SIG-M5 treated with dmso at 0.1 percent for 504 hours (cell line): ENCODE measurements around the gene TMEM115.
A peak's percentile ranks its signal among the peaks of the same experiment; 100 is the strongest.

Experiments
- DNase-seq: peaks from one replicate; lab custom pipeline; 2025; ENCODE audit not compliant: unreplicated experiment; lab: John Stamatoyannopoulos, UW

The TMEM115 gene

DNA sequence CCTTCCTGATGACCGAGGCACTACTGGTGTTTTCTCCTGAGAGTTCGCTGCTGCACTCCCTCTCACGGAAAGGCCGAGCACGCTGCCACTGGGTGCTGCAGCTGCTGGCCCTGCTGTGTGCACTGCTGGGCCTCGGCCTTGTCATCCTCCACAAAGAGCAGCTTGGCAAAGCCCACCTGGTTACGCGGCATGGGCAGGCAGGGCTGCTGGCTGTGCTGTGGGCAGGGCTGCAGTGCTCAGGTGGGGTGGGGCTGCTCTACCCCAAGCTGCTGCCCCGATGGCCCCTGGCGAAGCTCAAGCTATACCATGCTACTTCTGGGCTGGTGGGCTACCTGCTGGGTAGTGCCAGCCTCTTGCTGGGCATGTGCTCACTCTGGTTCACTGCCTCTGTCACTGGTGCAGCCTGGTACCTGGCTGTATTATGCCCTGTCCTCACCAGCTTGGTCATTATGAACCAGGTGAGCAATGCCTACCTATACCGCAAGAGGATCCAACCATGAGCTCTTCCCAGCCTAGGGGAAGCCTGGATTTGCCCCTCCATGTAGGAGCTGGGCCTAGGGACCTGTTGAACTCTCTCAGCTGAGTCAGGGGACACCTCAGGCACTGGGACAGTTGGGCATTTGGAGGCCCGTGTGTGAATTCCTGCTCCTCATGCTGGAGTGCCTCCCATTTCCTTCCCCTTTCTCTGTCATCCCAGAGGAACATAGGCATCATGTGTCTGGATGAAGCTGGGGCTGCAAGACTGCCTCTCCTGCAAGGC, 5.9 kb downstream of the TMEM115 start:
- no peak for DNase-seq

DNA sequence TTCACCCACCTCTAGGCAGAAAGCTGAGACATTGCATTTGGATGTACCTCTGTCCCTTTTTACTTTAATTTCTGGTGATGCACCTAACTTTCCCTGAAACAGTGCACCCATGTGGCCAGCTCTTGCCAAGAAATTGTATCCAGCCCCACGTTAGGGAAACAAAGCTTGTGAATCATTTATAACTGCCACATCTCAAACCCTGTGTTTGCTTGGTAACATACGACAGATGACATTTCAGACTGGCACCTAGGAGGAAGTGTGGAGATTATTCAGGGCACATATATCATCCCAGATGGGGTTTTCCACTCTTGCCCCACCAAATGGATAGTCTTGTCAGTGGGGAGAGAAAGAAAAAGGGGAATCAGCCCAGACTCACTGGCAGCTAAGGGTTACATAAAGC, 6.5 kb downstream of the TMEM115 start:
- DNase-seq: peak; percentile 50

DNA sequence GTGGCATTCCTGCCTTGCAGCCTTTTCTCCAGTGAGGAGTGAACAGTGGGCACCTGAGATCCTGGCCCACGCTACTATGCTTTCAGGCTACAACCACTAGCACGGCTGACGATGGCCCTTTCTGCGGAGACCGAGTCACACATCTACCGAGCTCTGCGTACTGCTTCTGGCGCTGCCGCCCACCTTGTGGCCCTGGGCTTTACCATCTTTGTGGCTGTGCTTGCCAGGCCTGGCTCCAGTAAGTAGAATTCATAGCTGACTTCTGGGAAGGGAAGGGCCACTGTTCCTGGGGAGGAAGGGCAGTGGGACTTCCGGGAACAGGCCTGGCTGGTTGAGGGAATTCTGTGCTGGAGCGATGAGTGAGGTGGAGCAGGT, 8.0 kb downstream of the TMEM115 start:
- no peak for DNase-seq

DNA sequence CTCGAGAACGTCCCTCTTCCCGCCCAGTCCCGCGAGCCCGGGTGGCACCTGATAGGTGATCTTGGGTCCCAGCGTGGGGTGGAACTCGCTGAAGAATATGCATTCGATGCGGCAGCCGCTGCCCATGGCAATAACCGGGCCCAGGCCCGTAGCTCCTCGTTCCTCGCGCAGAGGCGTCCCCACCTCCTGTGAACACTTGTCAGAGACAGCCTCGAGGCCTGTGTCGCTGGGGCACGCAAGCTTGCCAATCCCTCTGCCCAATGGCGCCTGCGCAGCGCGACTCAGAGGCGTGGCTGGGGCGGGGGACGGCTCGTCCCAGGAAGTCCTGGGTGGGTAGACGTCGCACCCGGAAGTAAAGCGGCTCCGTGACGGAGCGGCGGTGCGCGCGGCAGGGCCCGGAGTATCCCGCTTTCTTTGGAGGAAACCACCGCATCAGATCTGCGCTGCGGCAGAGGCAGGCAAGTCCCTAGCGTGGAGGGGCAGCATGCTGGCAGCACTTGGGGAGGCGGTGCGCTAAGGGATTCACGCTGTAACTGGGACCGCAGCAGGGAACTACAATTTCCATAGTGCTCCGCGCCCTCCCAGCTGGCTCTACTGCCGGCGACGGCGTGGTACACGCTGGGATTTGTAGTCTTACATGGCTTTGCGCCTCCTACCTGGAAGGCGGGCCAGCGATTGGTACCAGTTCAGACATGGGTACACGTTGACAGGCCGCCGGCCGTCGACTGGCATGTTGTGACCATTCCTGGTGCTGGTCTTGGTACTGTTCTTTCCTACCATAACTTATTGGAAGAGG, 8.6 kb downstream of the TMEM115 start, which contains the start of the genes CYB561D2 and NPRL2:
Gene CYB561D2, plus strand, starts transcription at position 336 of the 796 bp plus-strand sequence. CDS start 572 bp downstream, outside the sequence.
Gene NPRL2, minus strand, starts transcription at position 249 of the 796 bp plus-strand sequence. Its CDS starts 123 bp downstream, at position 126.
- DNase-seq: peak; percentile 93

DNA sequence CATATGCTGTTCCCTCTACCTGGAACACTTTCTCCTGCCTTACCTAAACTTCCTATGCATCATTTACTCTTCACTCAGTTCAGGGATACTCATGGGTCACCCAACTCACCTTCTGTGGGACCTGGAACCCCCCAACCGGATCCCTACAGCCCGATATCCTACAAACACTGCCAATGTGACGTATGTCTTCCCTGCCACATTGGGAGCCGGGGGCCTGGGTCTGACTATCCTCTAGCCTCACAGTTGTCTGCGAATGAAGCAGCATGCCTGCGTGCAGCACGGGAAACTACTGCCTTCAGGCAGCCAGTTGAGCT, 9.2 kb downstream of the TMEM115 start:
- DNase-seq: no peak

DNA sequence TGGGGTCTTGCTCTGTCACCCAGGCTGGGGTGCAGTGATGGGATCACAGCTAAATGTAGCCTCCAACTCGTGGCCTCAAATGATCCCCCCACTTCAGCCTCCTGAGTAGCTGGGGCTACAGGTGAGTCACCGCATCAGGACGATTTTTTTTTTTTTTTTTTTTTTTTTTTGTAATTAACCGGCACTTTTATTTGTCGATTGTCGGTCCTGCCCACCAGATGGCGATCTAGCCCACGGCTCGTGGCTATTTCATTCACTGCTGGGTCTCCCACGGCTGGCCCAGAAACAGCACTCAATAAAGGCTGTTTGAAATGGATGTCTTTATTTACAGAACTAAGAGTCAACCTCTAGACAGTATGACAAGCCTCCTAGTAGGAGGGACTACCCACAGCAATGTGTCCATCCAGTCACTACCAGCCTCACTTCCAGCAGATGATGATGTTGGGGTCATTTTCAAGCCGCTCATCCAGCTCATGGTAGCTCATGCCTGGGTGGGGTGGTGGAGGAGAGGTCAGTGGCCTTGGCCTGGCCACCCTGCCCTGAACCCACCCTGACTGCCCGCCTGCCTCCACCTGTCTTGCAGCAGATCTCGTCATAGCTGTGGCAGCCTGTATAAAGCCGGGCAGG, 12.0 kb downstream of the TMEM115 start:
- DNase-seq: peak; percentile 49

DNA sequence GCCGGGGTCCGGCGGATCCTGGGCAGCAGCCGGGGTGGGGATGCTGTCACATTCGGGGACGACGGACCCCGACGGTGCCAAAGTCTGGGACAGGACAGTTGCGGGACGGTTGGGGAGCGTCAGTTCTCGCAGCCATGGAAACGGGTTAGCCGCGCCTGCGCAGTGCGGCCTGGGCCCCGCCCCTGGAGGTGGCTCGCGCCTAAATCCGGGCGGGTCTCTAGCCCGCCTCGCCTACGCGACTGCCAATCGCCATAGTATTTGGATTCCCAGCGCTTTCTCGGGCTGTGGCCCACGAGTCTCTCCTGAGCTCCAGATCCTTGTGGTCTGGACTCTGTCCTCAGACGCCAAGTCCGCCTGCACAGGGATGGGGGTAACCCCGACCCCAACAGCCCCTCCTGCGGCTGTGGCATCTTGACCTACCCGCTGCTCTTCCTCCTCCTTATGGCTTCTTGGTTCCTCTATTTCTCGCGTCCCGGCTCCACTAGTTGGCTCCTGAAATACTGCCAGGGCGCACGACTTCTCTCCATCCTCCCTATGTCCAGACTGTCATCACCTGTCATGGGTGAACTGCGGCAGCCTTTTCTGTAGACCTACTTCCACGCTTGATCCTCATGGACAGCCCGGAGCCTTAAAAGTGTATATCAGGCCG, 13.6 kb downstream of the TMEM115 start, which contains the start of gene ZMYND10:
Gene ZMYND10, minus strand, starts transcription at position 147 of the 649 bp plus-strand sequence. CDS start 153 bp downstream, outside the sequence.
- DNase-seq: no peak

DNA sequence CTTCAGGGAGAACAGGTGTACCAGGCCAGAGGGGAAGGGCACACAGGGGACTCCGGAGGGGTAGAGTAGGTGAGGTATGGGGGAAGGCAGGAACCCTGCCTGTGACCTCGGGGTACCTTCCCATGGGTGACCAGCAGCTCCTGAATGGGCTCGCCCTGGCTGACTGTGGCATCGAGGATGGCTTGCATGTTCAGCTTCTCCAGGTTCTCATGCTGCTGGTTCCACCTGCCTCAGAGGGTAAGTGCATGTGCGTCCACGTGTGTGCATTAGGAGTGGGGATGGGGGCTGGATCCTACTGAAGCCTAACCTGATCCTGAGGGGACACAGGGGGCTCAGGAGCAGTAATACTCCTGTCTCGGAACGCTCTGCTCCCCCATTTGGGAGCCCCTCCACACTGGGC, 14.3 kb downstream of the TMEM115 start:
- DNase-seq: no peak

DNA sequence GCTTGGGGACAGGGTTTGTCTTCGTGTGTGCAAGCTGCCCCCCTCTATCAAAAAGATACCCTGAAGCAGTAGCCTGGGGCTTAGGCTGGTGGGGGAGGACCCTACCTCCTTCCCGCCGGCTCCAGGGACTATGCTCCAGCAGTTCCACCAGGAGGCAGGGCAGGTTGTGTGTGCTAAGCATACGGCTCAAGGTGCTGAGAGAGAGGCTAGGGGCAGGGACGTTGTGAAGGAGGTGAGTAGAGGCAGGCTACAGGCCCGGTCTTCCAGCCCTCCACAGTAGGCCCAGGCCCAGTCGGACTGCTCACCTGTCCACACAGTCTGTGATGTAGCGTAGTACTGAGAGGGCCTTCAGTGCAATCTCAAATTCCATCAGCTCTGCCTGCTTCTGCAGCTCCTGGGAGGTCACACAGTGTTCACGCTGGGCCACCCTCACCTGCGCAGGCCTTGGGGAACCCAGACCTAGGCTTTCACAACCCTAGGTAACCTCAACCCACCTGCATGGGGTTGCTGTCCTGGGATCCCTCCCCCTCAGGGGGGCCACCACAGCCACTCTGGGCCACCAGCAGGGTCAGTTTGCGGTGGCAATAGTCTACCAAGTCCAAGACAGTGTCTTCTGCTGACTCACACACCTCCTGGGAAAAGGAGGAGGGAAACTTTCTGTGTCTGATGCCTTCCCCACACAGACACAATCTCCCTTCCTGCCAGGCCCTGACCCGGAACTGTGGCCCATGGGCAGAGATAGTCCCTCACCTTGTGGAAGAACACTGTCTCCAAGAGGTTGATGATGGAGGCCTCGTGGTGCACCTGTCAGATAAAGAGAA, 16.3 kb downstream of the TMEM115 start:
- DNase-seq: no peak

DNA sequence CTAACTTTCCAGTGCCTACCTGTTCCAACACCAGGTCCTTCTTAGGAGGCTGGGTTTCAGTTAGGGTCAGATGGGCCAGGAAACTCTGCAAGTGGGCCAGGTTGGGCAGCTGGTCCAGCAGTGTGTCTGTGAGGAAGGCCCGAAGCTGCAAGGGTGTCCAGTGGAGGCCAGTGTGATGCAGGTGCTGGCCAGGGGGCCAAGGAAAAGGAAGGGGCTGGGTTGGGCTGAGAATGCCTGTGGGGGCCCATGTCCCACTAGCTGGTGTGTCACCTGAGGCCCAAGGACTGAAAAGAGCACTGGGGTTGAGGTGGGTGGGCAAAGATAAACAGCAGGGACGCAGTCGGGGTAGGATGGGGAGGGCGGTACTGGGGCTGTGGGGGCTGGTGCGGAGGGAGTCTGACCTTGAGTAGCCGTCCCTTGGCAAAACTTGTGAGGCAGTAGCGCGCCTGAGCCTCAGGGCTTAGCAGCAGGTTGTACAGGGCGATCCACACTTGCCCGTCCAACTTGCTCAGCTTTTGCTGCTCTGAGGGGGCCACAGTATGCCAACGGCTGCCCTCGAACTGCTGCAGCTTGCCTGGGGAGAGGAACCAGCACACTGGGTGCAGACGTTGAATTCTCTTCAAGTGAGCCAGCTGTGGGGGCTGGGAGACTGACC, 17.2 kb downstream of the TMEM115 start:
- DNase-seq: no peak

DNA sequence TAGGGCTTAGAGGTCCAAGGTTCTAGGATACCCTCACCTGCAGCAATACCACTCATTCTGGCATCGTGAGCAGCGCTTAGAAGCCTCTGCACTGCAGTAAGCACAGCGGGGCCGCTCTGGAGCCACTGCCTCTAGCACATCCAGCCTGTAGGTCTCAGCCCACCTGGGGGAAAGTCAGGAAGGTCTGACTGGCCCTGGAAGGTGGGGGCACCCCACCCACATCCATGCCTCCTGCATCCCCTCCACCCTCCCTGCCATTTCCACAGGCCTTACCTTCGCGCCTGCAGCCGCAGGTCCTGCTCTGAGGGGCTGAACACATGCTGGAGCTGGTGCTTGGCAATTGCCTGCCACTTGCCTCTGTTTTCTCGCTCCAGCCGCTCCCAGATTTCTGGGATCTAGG, 17.8 kb downstream of the TMEM115 start:
- DNase-seq: no peak

DNA sequence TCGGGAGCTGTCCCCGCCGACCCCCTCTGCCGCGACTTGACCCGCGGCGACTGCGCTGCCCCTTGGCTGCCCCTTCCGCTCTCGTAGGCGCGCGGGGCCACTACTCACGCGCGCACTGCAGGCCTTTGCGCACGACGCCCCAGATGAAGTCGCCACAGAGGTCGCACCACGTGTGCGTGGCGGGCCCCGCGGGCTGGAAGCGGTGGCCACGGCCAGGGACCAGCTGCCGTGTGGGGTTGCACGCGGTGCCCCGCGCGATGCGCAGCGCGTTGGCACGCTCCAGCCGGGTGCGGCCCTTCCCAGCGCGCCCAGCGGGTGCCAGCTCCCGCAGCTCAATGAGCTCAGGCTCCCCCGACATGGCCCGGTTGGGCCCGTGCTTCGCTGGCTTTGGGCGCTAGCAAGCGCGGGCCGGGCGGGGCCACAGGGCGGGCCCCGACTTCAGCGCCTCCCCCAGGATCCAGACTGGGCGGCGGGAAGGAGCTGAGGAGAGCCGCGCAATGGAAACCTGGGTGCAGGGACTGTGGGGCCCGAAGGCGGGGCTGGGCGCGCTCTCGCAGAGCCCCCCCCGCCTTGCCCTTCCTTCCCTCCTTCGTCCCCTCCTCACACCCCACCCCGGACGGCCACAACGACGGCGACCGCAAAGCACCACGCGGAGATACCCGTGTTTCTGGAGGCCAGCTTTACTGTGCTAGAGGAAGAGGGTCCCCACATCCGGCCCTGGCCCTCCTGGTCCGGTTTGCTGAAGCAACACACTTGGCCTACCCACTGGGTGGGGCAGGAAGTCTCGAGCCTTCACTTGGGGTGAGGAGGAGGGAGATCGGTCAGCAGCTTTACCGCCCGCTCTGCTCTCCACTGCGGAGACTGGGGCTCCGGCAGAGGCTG, 18.6 kb downstream of the TMEM115 start, which contains the start of gene RASSF1:
Gene RASSF1, minus strand, starts transcription at position 389 of the 882 bp plus-strand sequence. Its CDS starts 31 bp downstream, at position 358.
- DNase-seq: peak; percentile 98

DNA sequence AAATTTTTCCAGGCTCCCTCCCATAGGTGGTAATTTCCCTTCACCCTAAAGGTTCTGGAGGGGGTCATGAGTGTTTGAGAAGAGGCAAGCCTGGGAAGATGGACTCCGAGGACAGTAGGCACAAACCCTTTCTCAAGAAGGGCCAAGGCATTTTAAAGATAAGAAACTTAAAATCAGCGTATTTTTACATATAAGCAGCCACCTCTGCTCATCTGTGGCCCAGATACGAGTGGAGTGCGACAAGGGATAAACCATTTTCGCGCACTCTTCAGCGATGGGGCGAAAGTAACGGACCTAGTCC, 19.2 kb downstream of the TMEM115 start:
- no peak for DNase-seq

DNA sequence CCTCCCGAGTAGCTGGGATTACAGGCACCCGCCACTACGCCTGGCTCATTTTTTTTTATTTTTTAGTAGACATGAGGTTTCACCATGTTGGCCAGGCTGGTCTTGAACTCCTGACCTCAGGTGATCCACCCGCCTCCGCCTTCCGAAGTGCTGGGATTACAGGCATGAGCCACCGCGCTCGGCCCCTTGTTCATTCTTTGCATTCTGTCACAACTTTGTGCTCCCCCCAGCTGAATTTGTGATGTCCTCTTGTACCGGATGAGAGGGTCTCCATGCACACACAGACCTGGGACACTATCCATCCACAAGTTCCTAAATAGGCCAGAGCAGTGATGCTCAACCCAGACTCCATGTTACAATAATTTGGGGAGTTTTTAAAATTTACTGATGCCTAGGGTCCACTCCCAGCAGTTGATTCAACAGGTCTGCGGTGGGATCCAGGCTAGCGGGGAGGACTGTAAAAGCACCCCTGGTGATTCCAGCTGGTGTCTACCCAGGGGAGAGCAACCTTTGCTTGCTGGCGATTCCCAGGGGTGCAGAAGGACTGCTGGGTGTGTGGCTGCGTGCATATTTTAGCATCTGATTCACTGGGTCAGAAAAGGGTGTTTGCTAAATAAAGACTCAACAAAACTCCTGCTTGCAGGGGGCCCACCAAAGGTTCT, 19.7 kb downstream of the TMEM115 start:
- DNase-seq: no peak

DNA sequence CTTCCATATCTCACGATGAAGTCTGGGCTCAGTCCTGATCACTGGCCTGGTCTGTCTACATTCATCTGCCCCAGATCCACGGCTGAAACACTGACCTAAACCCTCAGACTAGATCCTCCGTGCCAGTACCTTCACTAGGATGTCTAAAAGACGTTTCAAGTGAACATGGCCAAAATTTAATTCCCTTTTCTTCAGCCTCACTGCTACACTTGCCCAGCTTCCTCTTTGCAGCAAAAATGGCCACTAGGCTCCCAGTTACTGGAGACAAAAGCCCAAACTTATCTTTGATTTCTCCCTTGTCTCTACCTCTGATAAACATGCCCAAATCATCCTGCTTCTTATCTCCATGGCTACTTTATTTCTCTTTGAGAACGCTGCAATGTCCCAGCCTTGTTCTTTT, 20.4 kb downstream of the TMEM115 start:
- peak; percentile 65 for DNase-seq

DNA sequence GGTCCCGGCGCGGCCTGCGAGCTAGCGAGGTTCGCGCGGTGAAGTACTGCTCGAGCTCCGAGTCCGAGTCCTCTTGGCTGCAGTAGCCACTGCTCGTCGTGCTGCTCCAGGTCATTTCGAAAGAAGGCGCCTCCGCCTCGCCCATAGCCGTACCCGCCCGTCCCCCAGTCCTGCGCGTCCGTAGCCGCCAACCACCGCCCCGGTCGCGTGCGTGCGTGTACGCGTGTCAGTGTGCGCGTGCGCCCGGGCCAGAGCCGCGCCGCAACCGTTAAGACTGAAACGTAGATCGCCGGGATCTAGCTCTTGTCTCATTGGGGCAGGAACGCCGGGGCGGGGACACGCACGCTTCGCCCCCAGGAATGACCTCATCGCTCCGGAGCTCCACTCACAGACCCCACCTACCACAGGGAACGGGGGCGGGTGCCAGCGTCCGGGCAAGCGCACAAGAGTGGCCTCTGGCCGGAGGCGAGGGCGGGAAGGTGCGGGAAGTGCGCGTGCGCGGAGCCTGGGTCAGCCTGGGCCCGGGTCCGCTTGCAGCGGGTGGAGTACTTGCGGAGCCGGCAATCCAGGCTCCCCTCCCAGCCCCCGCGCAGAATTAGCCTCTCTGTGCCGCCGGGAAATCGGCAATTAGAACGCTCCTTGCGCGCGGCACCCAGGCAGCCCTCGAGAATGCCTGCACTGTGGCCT, 22.0 kb downstream of the TMEM115 start:
- peak; percentile 98 for DNase-seq

DNA sequence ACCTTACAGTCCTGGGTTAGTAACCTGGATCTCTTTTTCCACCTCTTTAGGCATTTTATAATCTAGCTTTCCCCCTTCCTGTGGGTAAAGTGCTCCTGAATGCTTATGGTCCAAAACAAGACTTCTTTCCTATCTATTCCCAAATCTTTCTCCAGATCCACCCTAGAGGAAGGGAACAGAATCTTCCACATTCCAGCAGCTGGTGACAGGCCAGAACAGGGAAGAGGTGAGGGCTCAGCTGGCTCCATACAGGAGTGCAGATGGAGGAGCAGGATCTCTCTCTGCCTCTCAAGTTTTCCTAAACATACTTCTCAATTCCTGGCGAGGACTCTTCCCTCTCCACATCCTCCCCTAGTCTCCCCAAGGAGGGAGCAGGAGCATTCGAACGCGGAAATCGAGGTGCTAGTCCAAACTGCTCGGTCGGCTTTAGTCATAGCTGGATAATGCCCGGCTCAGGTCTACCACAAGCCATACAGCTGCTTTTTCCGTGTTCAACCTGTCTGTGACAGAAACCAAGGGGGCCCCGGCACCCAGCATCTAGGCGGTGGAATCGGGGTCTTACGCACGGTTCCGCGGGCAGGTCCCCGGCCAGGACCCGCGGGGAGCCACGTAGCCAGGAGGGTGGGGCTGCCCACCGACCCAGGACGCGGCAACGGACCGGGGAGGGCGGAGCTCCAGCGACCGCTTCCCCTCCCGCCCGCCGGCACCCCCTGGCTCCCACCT, 22.7 kb downstream of the TMEM115 start:
- DNase-seq: no peak
